ENCODE results near the gene COX4I1. TPM values are rescaled to one million over a fixed set of nuclear protein-coding genes. Genes with fewer than 3 reads are reported as not detected.

COX4I1 gene
- total RNA-seq, 1 experiment from 2014 or later: 814 TPM

DNA sequence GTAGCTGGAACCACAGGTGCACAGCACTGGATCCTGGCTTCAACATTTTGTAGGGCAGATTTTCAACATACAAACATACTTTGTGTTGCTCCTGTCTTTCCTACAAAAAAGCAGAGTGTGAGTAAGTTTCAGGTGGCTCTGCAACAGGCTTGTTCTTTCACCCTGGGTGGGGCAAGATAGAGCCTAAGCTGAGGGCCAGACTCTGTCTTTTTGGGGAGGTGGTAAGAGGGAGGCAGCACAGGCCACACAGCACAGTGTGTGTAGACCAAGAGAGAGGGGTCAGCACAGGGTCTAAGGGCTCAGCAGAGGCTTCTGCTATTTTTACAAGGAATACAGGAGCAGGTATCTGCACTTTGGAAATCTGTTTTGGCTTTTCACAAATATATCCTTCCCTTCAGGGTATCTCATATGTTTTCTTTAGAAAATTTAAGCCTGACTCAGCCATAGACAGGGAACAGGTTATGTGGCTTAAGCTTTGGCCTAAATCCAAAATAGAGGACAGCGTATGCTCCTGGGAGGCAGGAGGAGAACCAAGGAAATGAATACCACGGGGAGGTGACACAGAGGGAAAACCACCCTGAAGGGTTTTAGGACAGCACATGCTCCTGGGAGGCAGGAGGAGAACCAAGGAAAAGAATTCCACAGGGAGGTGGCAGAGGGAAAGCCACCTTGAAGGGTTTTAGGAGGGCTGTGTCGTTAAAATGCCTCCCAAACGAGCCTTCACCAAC, 21.7 kb upstream of the COX4I1 start:
- no peak for DNase-seq
- no peak overlapping the region for H3K27ac Mint-ChIP-seq (ENCODE audit: unreplicated experiment)

GRCh38 chr16:85778873-85779272, 20.6 kb upstream of the COX4I1 start:
- Mint-ChIP-seq H3K9me3 (ENCODE audit: unreplicated experiment) (no peaks in the 10 kb centered on the region), H3K27ac (ENCODE audit: unreplicated experiment) (no peak overlapping the region), H3K4me1 (ENCODE audit: low read depth, unreplicated experiment) (peaks cover 12% of the 10 kb centered on the region), H3K36me3 (ENCODE audit: insufficient read depth, unreplicated experiment) (peaks cover 70% of the 10 kb centered on the region), H3K4me3 (ENCODE audit: unreplicated experiment) (no peak overlapping the region), H3K27me3 (ENCODE audit: insufficient read depth, unreplicated experiment) (no peaks in the 10 kb centered on the region)
- ChIA-PET POLR2A (no interaction called here), CTCF (no interaction called here)
- H3K4me1 ChIP-seq: 0 out of 2 replicates have a peak, but pooled peaks cover 8% of the 10 kb centered on the region
- H3K4me3 ChIP-seq (ENCODE audit: low read depth, low read length): no peak overlapping the region
- H3K27me3 ChIP-seq (replicated peaks; ENCODE audit: control insufficient read depth, insufficient read depth, low read length): no peaks in the 10 kb centered on the region
- H3K36me3 ChIP-seq (ENCODE audit: control insufficient read depth, insufficient read depth, low read length): peaks cover 8% of the 10 kb centered on the region
- no TSS peak for BruUV-seq (replicated peaks)
- intact Hi-C loops (cut with micrococcal nuclease; ENCODE audit: unreplicated experiment): no loop called here
- H3K9me3 ChIP-seq: no peaks in the 10 kb centered on the region
- no peak for DNase-seq
- TF ChIP-seq, protein P1, sequence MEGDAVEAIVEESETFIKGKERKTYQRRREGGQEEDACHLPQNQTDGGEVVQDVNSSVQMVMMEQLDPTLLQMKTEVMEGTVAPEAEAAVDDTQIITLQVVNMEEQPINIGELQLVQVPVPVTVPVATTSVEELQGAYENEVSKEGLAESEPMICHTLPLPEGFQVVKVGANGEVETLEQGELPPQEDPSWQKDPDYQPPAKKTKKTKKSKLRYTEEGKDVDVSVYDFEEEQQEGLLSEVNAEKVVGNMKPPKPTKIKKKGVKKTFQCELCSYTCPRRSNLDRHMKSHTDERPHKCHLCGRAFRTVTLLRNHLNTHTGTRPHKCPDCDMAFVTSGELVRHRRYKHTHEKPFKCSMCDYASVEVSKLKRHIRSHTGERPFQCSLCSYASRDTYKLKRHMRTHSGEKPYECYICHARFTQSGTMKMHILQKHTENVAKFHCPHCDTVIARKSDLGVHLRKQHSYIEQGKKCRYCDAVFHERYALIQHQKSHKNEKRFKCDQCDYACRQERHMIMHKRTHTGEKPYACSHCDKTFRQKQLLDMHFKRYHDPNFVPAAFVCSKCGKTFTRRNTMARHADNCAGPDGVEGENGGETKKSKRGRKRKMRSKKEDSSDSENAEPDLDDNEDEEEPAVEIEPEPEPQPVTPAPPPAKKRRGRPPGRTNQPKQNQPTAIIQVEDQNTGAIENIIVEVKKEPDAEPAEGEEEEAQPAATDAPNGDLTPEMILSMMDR (IDR thresholded peaks at IDR 0.05; ENCODE audit: insufficient read depth in 1 of 2, low read depth in 1 of 2, low read length in 1 of 2, severe bottlenecking in 1 of 2, unreplicated experiment in 1 of 2): no peak

More for the DNA sequence above, 21.7 kb upstream of the COX4I1 start:
- no peaks in the 10 kb centered on the region for H3K9me3 Mint-ChIP-seq (ENCODE audit: unreplicated experiment)
- Histone ChIP-seq H3K9me3 (no peaks in the 10 kb centered on the region), H3K36me3 (ENCODE audit: control insufficient read depth, insufficient read depth, low read length) (peaks cover 8% of the 10 kb centered on the region), H3K4me3 (ENCODE audit: low read depth, low read length) (no peak overlapping the region), H3K27me3 (replicated peaks; ENCODE audit: control insufficient read depth, insufficient read depth, low read length) (no peaks in the 10 kb centered on the region), H3K4me1 (0 out of 2 replicates have a peak, but pooled peaks cover 8% of the 10 kb centered on the region)
- H3K4me1 Mint-ChIP-seq (ENCODE audit: low read depth, unreplicated experiment): peaks cover 9% of the 10 kb centered on the region
- H3K36me3 Mint-ChIP-seq (ENCODE audit: insufficient read depth, unreplicated experiment): peaks cover 67% of the 10 kb centered on the region
- H3K4me3 Mint-ChIP-seq (ENCODE audit: unreplicated experiment): no peak overlapping the region
- TF ChIP-seq, protein P1 (IDR thresholded peaks at IDR 0.05; ENCODE audit: insufficient read depth in 1 of 2, low read depth in 1 of 2, low read length in 1 of 2, severe bottlenecking in 1 of 2, unreplicated experiment in 1 of 2): no peak
- H3K27me3 Mint-ChIP-seq (ENCODE audit: insufficient read depth, unreplicated experiment): no peaks in the 10 kb centered on the region
- ChIA-PET POLR2A (interaction anchor here (0.6 kb wide), 1 partner anchor 165 kb away, joined by 4 read pairs; no protein-coding TSS in a partner anchor), CTCF (no interaction called here)
- intact Hi-C loops (cut with micrococcal nuclease; ENCODE audit: unreplicated experiment): no loop called here
- no TSS peak for BruUV-seq (replicated peaks)

DNA sequence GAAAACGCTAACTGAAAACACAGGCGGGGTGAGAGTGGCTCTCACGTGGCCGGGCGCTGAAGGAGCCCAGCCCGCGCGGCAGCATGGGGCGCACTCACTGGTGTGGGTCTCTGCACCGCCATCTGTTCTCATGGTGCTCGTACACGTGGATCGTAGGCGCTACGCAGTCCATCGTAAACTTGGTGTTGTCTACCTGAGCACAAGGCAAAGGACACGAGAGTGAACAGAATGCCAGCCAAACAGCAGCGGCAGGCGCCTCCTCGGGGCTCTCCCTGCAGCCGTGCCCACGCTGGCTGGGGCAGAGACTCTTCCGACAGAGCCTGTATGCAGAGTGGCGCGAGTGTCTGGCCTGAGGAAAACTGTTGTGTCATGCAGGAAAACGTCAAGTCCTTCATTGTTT, 19.2 kb upstream of the COX4I1 start:
- CTCF ChIA-PET: no interaction called here
- TF ChIP-seq, protein P1 (IDR thresholded peaks at IDR 0.05; ENCODE audit: insufficient read depth in 1 of 2, low read depth in 1 of 2, low read length in 1 of 2, severe bottlenecking in 1 of 2, unreplicated experiment in 1 of 2): no peak
- Histone ChIP-seq H3K27me3 (replicated peaks; ENCODE audit: control insufficient read depth, insufficient read depth, low read length) (no peaks in the 10 kb centered on the region), H3K4me3 (ENCODE audit: low read depth, low read length) (no peak overlapping the region), H3K36me3 (ENCODE audit: control insufficient read depth, insufficient read depth, low read length) (peaks cover 8% of the 10 kb centered on the region), H3K9me3 (no peaks in the 10 kb centered on the region), H3K4me1 (0 out of 2 replicates have a peak, but pooled peaks cover 8% of the 10 kb centered on the region)
- intact Hi-C loops (cut with micrococcal nuclease; ENCODE audit: unreplicated experiment): no loop called here
- no peak overlapping the region for H3K27ac Mint-ChIP-seq (ENCODE audit: unreplicated experiment)
- POLR2A ChIA-PET: no interaction called here
- no TSS peak for BruUV-seq (replicated peaks)
- H3K4me1 Mint-ChIP-seq (ENCODE audit: low read depth, unreplicated experiment): peaks cover 12% of the 10 kb centered on the region
- no peak for DNase-seq
- no peaks in the 10 kb centered on the region for H3K27me3 Mint-ChIP-seq (ENCODE audit: insufficient read depth, unreplicated experiment)
- no peaks in the 10 kb centered on the region for H3K9me3 Mint-ChIP-seq (ENCODE audit: unreplicated experiment)
- H3K4me3 Mint-ChIP-seq (ENCODE audit: unreplicated experiment): no peak overlapping the region
- peaks cover 62% of the 10 kb centered on the region for H3K36me3 Mint-ChIP-seq (ENCODE audit: insufficient read depth, unreplicated experiment)
